ENCODE measurements around the gene SDCBP2.

SDCBP2 gene

GRCh38 chr20:1274485-1275311 is 54.2 kb downstream of the SDCBP2 start:
- DNase-seq (ENCODE audit: low read depth, low spot score), result no peak

- DNase-seq (ENCODE audit: low read depth, low spot score), result no peak
These were observed 55.6 kb downstream of the SDCBP2 start for GRCh38 chr20:1273366-1273765.

- DNase-seq (ENCODE audit: low read depth, low spot score), result no peak
These were observed 56.4 kb downstream of the SDCBP2 start for GRCh38 chr20:1272368-1273100.

GRCh38 chr20:1269850-1270249 is 59.1 kb downstream of the SDCBP2 start:
- no peak for DNase-seq (ENCODE audit: low read depth, low spot score)

GRCh38 chr20:1269235-1269634 is 59.7 kb downstream of the SDCBP2 start:
- DNase-seq (ENCODE audit: low read depth, low spot score), result no peak

GRCh38 chr20:1267809-1268374 is 61.0 kb downstream of the SDCBP2 start:
- DNase-seq (ENCODE audit: low read depth, low spot score), result no peak

GRCh38 chr20:1267161-1267560 is 61.8 kb downstream of the SDCBP2 start:
- DNase-seq (ENCODE audit: low read depth, low spot score), result no peak

GRCh38 chr20:1266167-1266973 is 62.6 kb downstream of the SDCBP2 start, which contains the start of gene SNPH:
Gene SNPH, plus strand, starts transcription at chr20:1266294. Its CDS starts 29,946 bp downstream, at chr20:1296240.
- peak; percentile 17 for DNase-seq (ENCODE audit: low read depth, low spot score)

- no peak for DNase-seq (ENCODE audit: low read depth, low spot score)
These were observed 63.1 kb downstream of the SDCBP2 start for GRCh38 chr20:1265916-1266166.

GRCh38 chr20:1265226-1265915 is 63.6 kb downstream of the SDCBP2 start:
- no peak for DNase-seq (ENCODE audit: low read depth, low spot score)

GRCh38 chr20:1264727-1265126 is 64.2 kb downstream of the SDCBP2 start:
- DNase-seq (ENCODE audit: low read depth, low spot score), result no peak

GRCh38 chr20:1263853-1264252 is 65.1 kb downstream of the SDCBP2 start:
- DNase-seq (ENCODE audit: low read depth, low spot score), result no peak
